WTC11 (cell line): ENCODE data around the gene OCSTAMP. TPM values are rescaled to one million over a fixed set of nuclear protein-coding genes. Genes with fewer than 3 reads are reported as not detected.

Experiments
- ATAC-seq: fragments of 200-7000 bp; cut with Tn5 transposase; 2 replicates; pipeline ENCODE4 v1.10.0; 2021; ENCODE audit warnings: mild to moderate bottlenecking, moderate library complexity
- CTCF ChIA-PET: fragments of 300-600 bp; sonication (Branson Sonifier 250); formaldehyde crosslinking; loops from one replicate; lab custom pipeline; 2021; ENCODE audit warnings: antibody characterized with exemption; lab: Charles Lee
- POLR2A ChIA-PET: fragments of 350-600 bp; sonication (Branson Sonifier 250); formaldehyde crosslinking; loops from one replicate; lab custom pipeline; 2021; ENCODE audit warnings: antibody characterized with exemption; lab: Charles Lee
- DNase-seq: peaks from one replicate; pipeline ENCODE4 v3.0.0; 2021; ENCODE audit warnings: low spot score
- H3K27ac Mint-ChIP-seq: 2 replicates; pipeline ENCODE4 v1.8.0; 2021; ENCODE audit warnings: mixed read lengths
- H3K27me3 Mint-ChIP-seq: 2 replicates; pipeline ENCODE4 v1.8.0; 2021; ENCODE audit warnings: low read depth, mild to moderate bottlenecking, moderate library complexity, mixed read lengths
- H3K36me3 Mint-ChIP-seq: 2 replicates; pipeline ENCODE4 v1.8.0; 2021; ENCODE audit warnings: mixed read lengths
- H3K4me1 Mint-ChIP-seq: 2 replicates; pipeline ENCODE4 v1.8.0; 2022; ENCODE audit warnings: mixed read lengths
- H3K4me3 Mint-ChIP-seq: 2 replicates; pipeline ENCODE4 v1.8.0; 2021; ENCODE audit warnings: mild to moderate bottlenecking, moderate library complexity, mixed read lengths
- H3K9me3 Mint-ChIP-seq: 2 replicates; pipeline ENCODE4 v1.8.0; 2021; ENCODE audit warnings: mixed read lengths
- CBFB ChIP-seq: sonication (generic); formaldehyde crosslinking; IDR thresholded peaks from 2 replicates; pipeline ENCODE4 v1.8.1; 2022; ENCODE audit warnings: mild to moderate bottlenecking, low read depth, missing genetic modification reagents
- ESRRA ChIP-seq: sonication (generic); formaldehyde crosslinking; IDR thresholded peaks from 2 replicates; pipeline ENCODE4 v1.8.1; 2022; ENCODE audit warnings: mild to moderate bottlenecking, missing genetic modification reagents, borderline replicate concordance
- ETV6 ChIP-seq: sonication (generic); formaldehyde crosslinking; IDR thresholded peaks from 2 replicates; pipeline ENCODE4 v1.8.1; 2022; ENCODE audit warnings: mild to moderate bottlenecking, missing genetic modification reagents
- FOXJ3 ChIP-seq: sonication (generic); formaldehyde crosslinking; IDR thresholded peaks from 2 replicates; pipeline ENCODE4 v1.9.0; 2021; ENCODE audit warnings: missing genetic modification reagents, mild to moderate bottlenecking, borderline replicate concordance
- FOXP1 ChIP-seq: sonication (generic); formaldehyde crosslinking; IDR thresholded peaks from 2 replicates; pipeline ENCODE4 v1.8.0; 2022; ENCODE audit warnings: missing genetic modification reagents, mild to moderate bottlenecking, moderate library complexity, borderline replicate concordance
- GTF2I ChIP-seq: fragments of 250-450 bp; sonication (Bioruptor Pico); conservative IDR thresholded peaks from 2 replicates; pipeline ENCODE4 v1.4.0; 2021; ENCODE audit warnings: mild to moderate bottlenecking
- JAZF1 ChIP-seq: fragments of 250-450 bp; sonication (Bioruptor Pico); IDR thresholded peaks from 2 replicates; pipeline ENCODE4 v1.9.0; 2021; ENCODE audit warnings: moderate library complexity, mild to moderate bottlenecking, inconsistent platforms
- JUN ChIP-seq: sonication (generic); formaldehyde crosslinking; IDR thresholded peaks from 2 replicates; pipeline ENCODE4 v1.8.0; 2023; ENCODE audit warnings: mild to moderate bottlenecking, missing genetic modification reagents
- MYBL2 ChIP-seq: sonication (generic); formaldehyde crosslinking; IDR thresholded peaks from 2 replicates; pipeline ENCODE4 v1.8.1; 2023; ENCODE audit warnings: mild to moderate bottlenecking, moderate library complexity, missing genetic modification reagents
- RORB ChIP-seq: fragments of 250-450 bp; sonication (Bioruptor Pico); IDR thresholded peaks from 2 replicates; pipeline ENCODE4 v1.9.0; 2021; ENCODE audit warnings: mild to moderate bottlenecking
- SMAD4 ChIP-seq: sonication (generic); formaldehyde crosslinking; IDR thresholded peaks from 2 replicates; pipeline ENCODE4 v1.8.0; 2022; ENCODE audit warnings: mild to moderate bottlenecking, missing genetic modification reagents
- SOX15 ChIP-seq: fragments of 250-450 bp; sonication (Bioruptor Pico); IDR thresholded peaks from 2 replicates; pipeline ENCODE4 v1.9.0; 2021; ENCODE audit warnings: mild to moderate bottlenecking
- TCF7 ChIP-seq: sonication (generic); formaldehyde crosslinking; IDR thresholded peaks from 2 replicates; pipeline ENCODE4 v1.8.0; 2022; ENCODE audit warnings: mild to moderate bottlenecking, low read depth, missing genetic modification reagents, moderate library complexity
- TEAD4 ChIP-seq: sonication (generic); formaldehyde crosslinking; IDR thresholded peaks from 2 replicates; pipeline ENCODE4 v1.8.0; 2022; ENCODE audit warnings: mild to moderate bottlenecking, missing genetic modification reagents
- ZNF121 ChIP-seq: sonication (generic); formaldehyde crosslinking; IDR thresholded peaks from 2 replicates; pipeline ENCODE4 v1.8.0; 2023; ENCODE audit warnings: missing genetic modification reagents
- ZNF138 ChIP-seq: sonication (generic); formaldehyde crosslinking; conservative IDR thresholded peaks from 2 replicates; pipeline ENCODE4 v1.8.1; 2022; ENCODE audit warnings: mild to moderate bottlenecking, moderate library complexity, missing genetic modification reagents
- ZNF232 ChIP-seq: sonication (generic); formaldehyde crosslinking; IDR thresholded peaks from 2 replicates; pipeline ENCODE4 v1.8.0; 2022; ENCODE audit warnings: mild to moderate bottlenecking, missing genetic modification reagents
- ZNF396 ChIP-seq: fragments of 250-450 bp; sonication (Bioruptor Pico); IDR thresholded peaks from 2 replicates; pipeline ENCODE4 v1.8.0; 2021; ENCODE audit warnings: mild to moderate bottlenecking, moderate library complexity, borderline replicate concordance
- total RNA-seq: library from RNA; stranded (reverse); gene quantifications from 3 replicates; pipeline ENCODE4 v1.2.3, GENCODE V29; 2021
- TF ChIP-seq, protein P1 (sequence below): fragments of 250-450 bp; sonication (Bioruptor Pico); conservative IDR thresholded peaks from 2 replicates; pipeline ENCODE4 v1.9.0; 2021; ENCODE audit warnings: mild to moderate bottlenecking
- TF ChIP-seq, protein P2 (sequence below): fragments of 200-600 bp; IDR thresholded peaks from 2 replicates; pipeline ENCODE4 v1.8.0; 2022; ENCODE audit warnings: antibody characterized with exemption
- TF ChIP-seq, protein P3 (sequence below): sonication (generic); formaldehyde crosslinking; conservative IDR thresholded peaks from 2 replicates; pipeline ENCODE4 v1.8.1; 2023; ENCODE audit warnings: mild to moderate bottlenecking, low read depth, missing genetic modification reagents, moderate library complexity
- TF ChIP-seq, protein P4 (sequence below): fragments of 250-450 bp; sonication (Bioruptor Pico); IDR thresholded peaks from 2 replicates; pipeline ENCODE4 v1.9.0; 2021; ENCODE audit warnings: moderate library complexity, mild to moderate bottlenecking, inconsistent platforms, borderline replicate concordance
- TF ChIP-seq, protein P5 (sequence below): sonication (generic); formaldehyde crosslinking; conservative IDR thresholded peaks from 2 replicates; pipeline ENCODE4 v1.8.1; 2022; ENCODE audit warnings: mild to moderate bottlenecking, missing genetic modification reagents
- TF ChIP-seq, protein P6 (sequence below): sonication (generic); formaldehyde crosslinking; IDR thresholded peaks from 2 replicates; pipeline ENCODE4 v1.8.0; 2022; ENCODE audit warnings: mild to moderate bottlenecking, missing genetic modification reagents
- TF ChIP-seq, protein P7 (sequence below): sonication (generic); formaldehyde crosslinking; IDR thresholded peaks from 2 replicates; pipeline ENCODE4 v1.8.0; 2022; ENCODE audit warnings: mild to moderate bottlenecking, missing genetic modification reagents

OCSTAMP gene
- total RNA-seq, 1 experiment from 2014 or later, result not detected

DNA sequence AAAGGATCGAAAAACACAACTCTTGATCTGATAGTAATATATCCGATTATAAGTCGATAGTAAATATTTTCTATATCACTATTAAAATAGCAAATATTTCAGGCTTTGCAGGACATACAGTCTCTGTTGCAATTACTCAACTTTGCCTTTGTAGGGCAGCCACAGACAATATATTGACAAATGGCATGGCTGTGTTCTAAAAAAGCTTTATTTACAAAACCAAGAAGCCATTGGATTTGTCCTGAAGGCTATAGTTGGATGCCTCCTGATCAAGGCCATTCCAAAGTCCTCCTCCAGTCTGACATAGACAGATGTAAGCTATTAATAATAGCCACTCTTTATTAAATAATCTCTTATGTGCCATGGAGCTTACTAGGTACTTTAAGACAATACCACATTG is 5.9 kb downstream of the OCSTAMP start (continued):
- TF ChIP-seq ESRRA (CRISPR knock-in tag) (no peak), FOXP1 (CRISPR knock-in tag) (no peak), GTF2I (CRISPR knock-in tag) (no peak), MYBL2 (CRISPR knock-in tag) (no peak), ETV6 (CRISPR knock-in tag) (no peak), TEAD4 (CRISPR knock-in tag) (no peak), ZNF232 (no peak)
- TF ChIP-seq, protein P1, sequence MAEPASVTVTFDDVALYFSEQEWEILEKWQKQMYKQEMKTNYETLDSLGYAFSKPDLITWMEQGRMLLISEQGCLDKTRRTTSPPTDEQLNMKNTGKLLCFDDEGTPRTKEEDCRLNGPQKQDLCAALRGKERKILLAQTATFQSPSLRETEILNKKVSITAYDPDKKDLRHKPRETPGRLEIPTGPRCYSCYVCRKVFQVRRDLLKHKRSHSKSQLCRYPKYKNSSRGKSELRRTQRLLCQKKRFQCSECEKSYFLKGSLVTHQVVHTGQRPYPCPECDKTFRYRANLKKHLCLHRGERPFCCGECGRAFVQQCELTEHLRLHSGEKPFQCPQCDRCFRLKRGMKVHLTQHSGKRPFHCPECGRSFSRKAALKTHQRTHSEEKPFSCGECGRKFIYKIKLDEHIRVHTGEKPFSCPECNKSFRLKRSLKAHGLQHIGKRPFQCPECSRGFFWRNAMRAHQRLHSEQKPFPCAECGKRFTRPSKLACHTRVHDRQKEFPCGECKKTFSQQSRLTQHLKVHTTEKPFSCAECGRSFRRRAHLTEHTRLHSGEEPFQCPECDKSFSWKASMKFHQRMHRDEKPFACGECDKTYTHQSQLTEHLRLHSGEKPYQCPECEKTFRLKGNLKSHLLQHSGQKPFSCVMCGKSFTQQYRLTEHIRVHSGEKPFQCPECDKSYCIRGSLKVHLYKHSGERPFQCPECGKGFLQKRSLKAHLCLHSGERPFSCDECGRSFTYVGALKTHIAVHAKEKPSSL, result no peak
- TF ChIP-seq, protein P2, sequence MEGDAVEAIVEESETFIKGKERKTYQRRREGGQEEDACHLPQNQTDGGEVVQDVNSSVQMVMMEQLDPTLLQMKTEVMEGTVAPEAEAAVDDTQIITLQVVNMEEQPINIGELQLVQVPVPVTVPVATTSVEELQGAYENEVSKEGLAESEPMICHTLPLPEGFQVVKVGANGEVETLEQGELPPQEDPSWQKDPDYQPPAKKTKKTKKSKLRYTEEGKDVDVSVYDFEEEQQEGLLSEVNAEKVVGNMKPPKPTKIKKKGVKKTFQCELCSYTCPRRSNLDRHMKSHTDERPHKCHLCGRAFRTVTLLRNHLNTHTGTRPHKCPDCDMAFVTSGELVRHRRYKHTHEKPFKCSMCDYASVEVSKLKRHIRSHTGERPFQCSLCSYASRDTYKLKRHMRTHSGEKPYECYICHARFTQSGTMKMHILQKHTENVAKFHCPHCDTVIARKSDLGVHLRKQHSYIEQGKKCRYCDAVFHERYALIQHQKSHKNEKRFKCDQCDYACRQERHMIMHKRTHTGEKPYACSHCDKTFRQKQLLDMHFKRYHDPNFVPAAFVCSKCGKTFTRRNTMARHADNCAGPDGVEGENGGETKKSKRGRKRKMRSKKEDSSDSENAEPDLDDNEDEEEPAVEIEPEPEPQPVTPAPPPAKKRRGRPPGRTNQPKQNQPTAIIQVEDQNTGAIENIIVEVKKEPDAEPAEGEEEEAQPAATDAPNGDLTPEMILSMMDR, result no peak
- TF ChIP-seq, protein P3, sequence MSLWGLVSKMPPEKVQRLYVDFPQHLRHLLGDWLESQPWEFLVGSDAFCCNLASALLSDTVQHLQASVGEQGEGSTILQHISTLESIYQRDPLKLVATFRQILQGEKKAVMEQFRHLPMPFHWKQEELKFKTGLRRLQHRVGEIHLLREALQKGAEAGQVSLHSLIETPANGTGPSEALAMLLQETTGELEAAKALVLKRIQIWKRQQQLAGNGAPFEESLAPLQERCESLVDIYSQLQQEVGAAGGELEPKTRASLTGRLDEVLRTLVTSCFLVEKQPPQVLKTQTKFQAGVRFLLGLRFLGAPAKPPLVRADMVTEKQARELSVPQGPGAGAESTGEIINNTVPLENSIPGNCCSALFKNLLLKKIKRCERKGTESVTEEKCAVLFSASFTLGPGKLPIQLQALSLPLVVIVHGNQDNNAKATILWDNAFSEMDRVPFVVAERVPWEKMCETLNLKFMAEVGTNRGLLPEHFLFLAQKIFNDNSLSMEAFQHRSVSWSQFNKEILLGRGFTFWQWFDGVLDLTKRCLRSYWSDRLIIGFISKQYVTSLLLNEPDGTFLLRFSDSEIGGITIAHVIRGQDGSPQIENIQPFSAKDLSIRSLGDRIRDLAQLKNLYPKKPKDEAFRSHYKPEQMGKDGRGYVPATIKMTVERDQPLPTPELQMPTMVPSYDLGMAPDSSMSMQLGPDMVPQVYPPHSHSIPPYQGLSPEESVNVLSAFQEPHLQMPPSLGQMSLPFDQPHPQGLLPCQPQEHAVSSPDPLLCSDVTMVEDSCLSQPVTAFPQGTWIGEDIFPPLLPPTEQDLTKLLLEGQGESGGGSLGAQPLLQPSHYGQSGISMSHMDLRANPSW (CRISPR knock-in tag), result no peak

DNA sequence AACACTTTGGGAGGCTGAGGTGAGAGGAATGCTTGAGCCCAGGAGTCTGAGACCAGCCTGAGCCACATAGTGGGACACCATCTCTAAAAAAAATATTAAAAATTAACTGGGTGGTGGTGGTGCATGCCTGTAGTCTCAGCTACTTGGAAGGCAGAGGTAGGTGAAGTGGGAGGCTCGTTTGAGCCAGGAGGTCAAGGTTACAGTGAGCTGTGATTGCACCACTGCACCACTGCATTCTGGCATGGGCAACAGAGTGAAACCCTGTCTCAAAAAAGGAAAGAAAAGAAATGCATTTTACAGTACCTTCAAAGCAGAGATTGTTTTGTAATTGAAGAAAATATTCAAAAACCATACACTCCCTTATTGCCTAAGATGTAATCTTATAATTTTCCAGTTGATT is 6.5 kb downstream of the OCSTAMP start:
- ChIA-PET POLR2A (no interaction called here), CTCF (interaction anchor here (1.3 to 1.7 kb wide), 4 partner anchors 19 to 138 kb away, joined by 3 to 4 read pairs (median 3); no protein-coding TSS in a partner anchor)
- no peaks in the 10 kb centered on the region for H3K27me3 Mint-ChIP-seq
- H3K4me3 Mint-ChIP-seq, result no peak overlapping the region
- no peaks in the 10 kb centered on the region for H3K36me3 Mint-ChIP-seq
- no peaks in the 10 kb centered on the region for H3K9me3 Mint-ChIP-seq
- H3K27ac Mint-ChIP-seq, result no peak overlapping the region
- TF ChIP-seq FOXJ3 (CRISPR knock-in tag) (no peak), CBFB (CRISPR knock-in tag) (no peak), ZNF396 (CRISPR knock-in tag) (no peak), ZNF121 (no peak), SOX15 (no peak), TCF7 (CRISPR knock-in tag) (no peak), ZNF138 (no peak), SMAD4 (CRISPR knock-in tag) (no peak), RORB (no peak), JAZF1 (no peak), JUN (no peak)
- TF ChIP-seq, protein P4, sequence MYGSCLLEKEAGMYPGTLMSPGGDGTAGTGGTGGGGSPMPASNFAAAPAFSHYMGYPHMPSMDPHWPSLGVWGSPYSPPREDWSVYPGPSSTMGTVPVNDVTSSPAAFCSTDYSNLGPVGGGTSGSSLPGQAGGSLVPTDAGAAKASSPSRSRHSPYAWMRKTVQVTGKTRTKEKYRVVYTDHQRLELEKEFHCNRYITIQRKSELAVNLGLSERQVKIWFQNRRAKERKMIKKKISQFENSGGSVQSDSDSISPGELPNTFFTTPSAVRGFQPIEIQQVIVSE, result no peak
- TF ChIP-seq, protein P5, sequence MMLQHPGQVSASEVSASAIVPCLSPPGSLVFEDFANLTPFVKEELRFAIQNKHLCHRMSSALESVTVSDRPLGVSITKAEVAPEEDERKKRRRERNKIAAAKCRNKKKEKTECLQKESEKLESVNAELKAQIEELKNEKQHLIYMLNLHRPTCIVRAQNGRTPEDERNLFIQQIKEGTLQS (CRISPR knock-in tag), result no peak
- TF ChIP-seq, protein P6, sequence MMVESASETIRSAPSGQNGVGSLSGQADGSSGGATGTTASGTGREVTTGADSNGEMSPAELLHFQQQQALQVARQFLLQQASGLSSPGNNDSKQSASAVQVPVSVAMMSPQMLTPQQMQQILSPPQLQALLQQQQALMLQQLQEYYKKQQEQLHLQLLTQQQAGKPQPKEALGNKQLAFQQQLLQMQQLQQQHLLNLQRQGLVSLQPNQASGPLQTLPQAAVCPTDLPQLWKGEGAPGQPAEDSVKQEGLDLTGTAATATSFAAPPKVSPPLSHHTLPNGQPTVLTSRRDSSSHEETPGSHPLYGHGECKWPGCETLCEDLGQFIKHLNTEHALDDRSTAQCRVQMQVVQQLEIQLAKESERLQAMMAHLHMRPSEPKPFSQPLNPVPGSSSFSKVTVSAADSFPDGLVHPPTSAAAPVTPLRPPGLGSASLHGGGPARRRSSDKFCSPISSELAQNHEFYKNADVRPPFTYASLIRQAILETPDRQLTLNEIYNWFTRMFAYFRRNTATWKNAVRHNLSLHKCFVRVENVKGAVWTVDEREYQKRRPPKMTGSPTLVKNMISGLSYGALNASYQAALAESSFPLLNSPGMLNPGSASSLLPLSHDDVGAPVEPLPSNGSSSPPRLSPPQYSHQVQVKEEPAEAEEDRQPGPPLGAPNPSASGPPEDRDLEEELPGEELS (CRISPR knock-in tag), result no peak
- TF ChIP-seq, protein P7, sequence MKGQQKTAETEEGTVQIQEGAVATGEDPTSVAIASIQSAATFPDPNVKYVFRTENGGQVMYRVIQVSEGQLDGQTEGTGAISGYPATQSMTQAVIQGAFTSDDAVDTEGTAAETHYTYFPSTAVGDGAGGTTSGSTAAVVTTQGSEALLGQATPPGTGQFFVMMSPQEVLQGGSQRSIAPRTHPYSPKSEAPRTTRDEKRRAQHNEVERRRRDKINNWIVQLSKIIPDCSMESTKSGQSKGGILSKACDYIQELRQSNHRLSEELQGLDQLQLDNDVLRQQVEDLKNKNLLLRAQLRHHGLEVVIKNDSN (CRISPR knock-in tag), result no peak
- DNase-seq (no peak), ATAC-seq (no peak)
- peaks cover 7% of the 10 kb centered on the region for H3K4me1 Mint-ChIP-seq
